Activated B cell treated with CpG ODN at 0.5 μM for 24 hours (primary cell): ENCODE results near the gene ZBTB7A. TPM values are rescaled to one million over a fixed set of nuclear protein-coding genes. Genes with fewer than 3 reads are reported as not detected.
A peak's percentile ranks its signal among the peaks of the same experiment; 100 is the strongest.

ENCODE experiments used
- ATAC-seq: fragments of 200-7000 bp; cut with Tn5 transposase; one replicate; pipeline ENCODE4 v1.10.0; 2021; ENCODE audit warnings: low read depth, mild to moderate bottlenecking, moderate library complexity
- CTCF ChIA-PET: fragments of 350-600 bp; sonication (Branson Sonifier 250); formaldehyde crosslinking; loops from one replicate; lab custom pipeline; 2021; ENCODE audit warnings: antibody characterized with exemption; lab: Charles Lee
- POLR2A ChIA-PET: fragments of 350-600 bp; sonication (Branson Sonifier 250); formaldehyde crosslinking; loops from one replicate; lab custom pipeline; 2021; ENCODE audit warnings: antibody characterized with exemption; lab: Charles Lee
- DNase-seq: peaks from one replicate; pipeline ENCODE4 v3.0.0; 2022
- H3K27ac Mint-ChIP-seq: one replicate; pipeline ENCODE4 v1.8.0; 2020; ENCODE audit warnings: mixed read lengths
- H3K27me3 Mint-ChIP-seq: one replicate; pipeline ENCODE4 v1.8.0; 2021; ENCODE audit warnings: mixed read lengths
- H3K36me3 Mint-ChIP-seq: one replicate; pipeline ENCODE4 v1.8.0; 2021; ENCODE audit warnings: low read depth, mixed read lengths
- H3K4me1 Mint-ChIP-seq: one replicate; pipeline ENCODE4 v1.8.0; 2021; ENCODE audit warnings: mixed read lengths
- H3K4me3 Mint-ChIP-seq: one replicate; pipeline ENCODE4 v1.8.0; 2020; ENCODE audit warnings: mild to moderate bottlenecking, mixed read lengths
- H3K9me3 Mint-ChIP-seq: one replicate; pipeline ENCODE4 v1.8.0; 2020; ENCODE audit warnings: mixed read lengths
- CTCF ChIP-seq: fragments of 200-600 bp; IDR thresholded peaks from one replicate; pipeline ENCODE4 v1.8.0; 2022; ENCODE audit warnings: antibody characterized with exemption, mild to moderate bottlenecking
- intact Hi-C: fragments of 100-400 bp; cut with micrococcal nuclease; formaldehyde crosslinking; loops from one replicate; pipeline ENCODE4 v1.15.1; 2024
- total RNA-seq: library from RNA; stranded (reverse); gene quantifications from 2 replicates; pipeline ENCODE4 v1.2.3, GENCODE V29; 2022

ZBTB7A gene
- total RNA-seq, 1 donor from 2014 or later: 49.2 TPM

DNA sequence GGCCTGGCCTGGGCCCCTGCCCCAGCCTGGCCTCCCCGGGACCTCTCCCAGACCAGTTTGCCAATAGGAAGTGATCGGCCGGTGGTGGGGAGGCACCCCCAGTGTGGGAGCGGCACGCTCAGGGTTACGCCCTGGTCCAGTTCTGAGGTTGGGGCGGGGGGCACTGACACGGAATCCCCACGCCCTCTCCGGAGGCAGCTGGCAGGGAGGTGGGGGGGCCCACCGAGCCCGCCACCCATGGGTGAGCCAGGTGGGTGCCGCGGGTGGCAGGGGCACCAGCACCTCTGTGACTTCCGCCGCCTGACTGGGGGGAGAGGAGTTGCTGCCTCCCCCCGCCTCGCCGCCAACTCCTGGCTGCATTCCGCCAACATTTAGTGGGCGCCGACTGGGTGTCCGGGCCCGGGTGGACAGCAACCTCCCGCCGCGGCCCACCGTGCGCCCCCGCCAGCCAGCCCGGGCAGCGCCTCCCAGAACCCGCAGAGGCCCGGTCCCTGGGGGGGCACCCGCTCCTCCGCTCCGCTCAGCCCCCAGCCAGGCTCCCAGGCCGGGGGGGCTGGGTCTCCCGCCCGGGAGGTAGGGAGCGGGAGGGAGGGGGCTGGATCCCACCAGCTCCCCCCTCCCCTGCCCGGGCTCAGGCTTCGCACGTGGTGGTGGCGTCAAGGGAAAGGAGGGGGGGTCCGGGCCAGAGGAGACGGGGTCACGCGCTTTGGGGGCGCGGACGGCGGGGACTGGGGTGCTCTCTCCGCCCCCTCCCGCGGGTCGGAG, 2.0 kb downstream of the ZBTB7A start:
- Mint-ChIP-seq H3K36me3 (peaks cover 2% of the 10 kb centered on the region), H3K27me3 (no peaks in the 10 kb centered on the region), H3K9me3 (no peaks in the 10 kb centered on the region), H3K4me3 (peak overlapping the region; percentile 85), H3K27ac (no peak overlapping the region), H3K4me1 (peaks cover 53% of the 10 kb centered on the region)
- ATAC-seq (no peak), DNase-seq (peak; percentile 52)
- ChIA-PET CTCF (no interaction called here), POLR2A (interaction anchor here (0.6 to 4.5 kb wide), 8 partner anchors 13 to 497 kb away, joined by 3 to 21 read pairs (median 6); partner anchors contain the start of gene EEF2)
- intact Hi-C loops: loop anchor here (5.0 to 10.0 kb wide), 2 partner anchors 408 to 510 kb away; partner anchors contain the start of genes HDGFL2 and MFSD12
- TF ChIP-seq CTCF: no peak

GRCh38 chr19:4064149-4064495, 2.6 kb downstream of the ZBTB7A start:
- Mint-ChIP-seq H3K27me3 (no peaks in the 10 kb centered on the region), H3K27ac (peak overlapping the region; percentile 76), H3K9me3 (no peaks in the 10 kb centered on the region), H3K4me1 (peaks cover 53% of the 10 kb centered on the region), H3K4me3 (peak overlapping the region; percentile 85), H3K36me3 (peaks cover 2% of the 10 kb centered on the region)
- ChIA-PET CTCF (no interaction called here), POLR2A (interaction anchor here (0.6 to 4.5 kb wide), 7 partner anchors 45 to 496 kb away, joined by 3 to 21 read pairs (median 6); partner anchors contain the start of gene EEF2)
- TF ChIP-seq CTCF: no peak
- ATAC-seq (no peak), DNase-seq (no peak)
- intact Hi-C loops: loop anchor here (10.0 kb wide), 1 partner anchor 509 kb away; the partner anchor contains the start of gene MFSD12

GRCh38 chr19:4063369-4064148, 3.1 kb downstream of the ZBTB7A start:
- DNase-seq: no peak
- ChIA-PET CTCF (no interaction called here), POLR2A (interaction anchor here (0.6 to 4.5 kb wide), 5 partner anchors 14 to 170 kb away, joined by 3 to 21 read pairs (median 3); no protein-coding TSS in a partner anchor)
- Mint-ChIP-seq H3K4me1 (peaks cover 51% of the 10 kb centered on the region), H3K9me3 (no peaks in the 10 kb centered on the region), H3K36me3 (peaks cover 2% of the 10 kb centered on the region), H3K4me3 (peak overlapping the region; percentile 85), H3K27ac (peak overlapping the region; percentile 76), H3K27me3 (no peaks in the 10 kb centered on the region)
- no peak for ATAC-seq
- no peak for TF ChIP-seq CTCF
- intact Hi-C loops: loop anchor here (10.0 kb wide), 1 partner anchor 509 kb away; the partner anchor contains the start of gene MFSD12

GRCh38 chr19:4062419-4063368, 4.0 kb downstream of the ZBTB7A start:
- TF ChIP-seq CTCF: no peak
- Mint-ChIP-seq H3K27me3 (no peaks in the 10 kb centered on the region), H3K36me3 (peaks cover 3% of the 10 kb centered on the region), H3K4me3 (peak overlapping the region; percentile 85), H3K27ac (peak overlapping the region; percentile 76), H3K4me1 (peaks cover 47% of the 10 kb centered on the region), H3K9me3 (no peaks in the 10 kb centered on the region)
- POLR2A ChIA-PET: interaction anchor here (0.6 to 4.5 kb wide), 3 partner anchors 15 to 75 kb away, joined by 3 to 21 read pairs (median 4); no protein-coding TSS in a partner anchor
- no peak for DNase-seq
- no peak for ATAC-seq
- intact Hi-C loops: loop anchor here (10.0 kb wide), 1 partner anchor 508 kb away; the partner anchor contains the start of gene MFSD12
- CTCF ChIA-PET: no interaction called here
